Measurements from ENCODE around the gene ADPRHL1.

- TF ChIP-seq CTCF (IDR thresholded peaks at IDR 0.05; ENCODE audit: low read depth, low read length) (no peak), EZH2phosphoT487 (IDR thresholded peaks at IDR 0.05; ENCODE audit: low read depth) (no peak)
Measured at GRCh38 chr13:113437408-113438010, 15.8 kb downstream of the ADPRHL1 start.
